GM21360 (cell line): ENCODE measurements around the gene L3MBTL4.
A peak's percentile ranks its signal among the peaks of the same experiment; 100 is the strongest.

Experiments
- ATAC-seq: cut with Tn5 transposase; IDR thresholded peaks from one replicate; pipeline ENCODE4 v1.9.1; 2021; ENCODE audit warnings: mild to moderate bottlenecking, moderate library complexity; ENCODE audit not compliant: unreplicated experiment

L3MBTL4 gene

DNA sequence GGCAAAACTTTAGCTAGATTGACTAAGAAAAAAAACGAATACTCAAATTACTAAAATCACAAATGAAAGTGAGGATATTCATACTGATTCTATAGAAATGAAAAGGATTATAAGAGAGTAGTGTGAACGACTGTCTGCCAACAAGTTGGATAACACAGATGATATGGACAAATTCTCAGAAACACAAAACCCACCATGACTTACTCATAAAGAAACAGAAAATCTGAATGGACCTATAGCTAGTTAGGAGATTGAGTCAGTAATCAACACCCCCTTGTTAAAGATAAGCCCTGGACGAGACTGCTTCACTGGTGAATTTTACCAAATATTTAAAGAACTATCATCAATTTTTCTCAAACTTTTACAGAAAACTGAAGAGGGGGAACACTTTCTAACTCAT is 410.6 kb downstream of the L3MBTL4 start:
- peak; percentile 64 for ATAC-seq

DNA sequence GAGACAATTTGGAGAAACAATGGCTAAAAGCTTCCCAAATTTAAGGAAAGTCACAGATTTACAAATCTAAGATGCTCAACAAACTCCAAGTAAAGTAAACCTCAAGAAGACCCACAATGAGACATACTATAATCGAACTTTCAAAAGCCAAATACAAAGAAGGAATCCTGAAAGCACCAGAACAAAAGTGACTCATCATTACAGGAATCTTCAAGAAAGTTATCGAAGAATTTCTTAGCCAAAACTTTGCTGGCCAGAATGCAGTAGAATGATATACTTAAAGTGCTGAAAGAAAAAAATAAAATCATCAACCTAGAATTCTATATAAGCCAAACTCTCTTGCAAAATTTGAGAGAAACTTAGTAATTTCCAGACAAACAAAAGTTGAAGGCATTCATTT is 412.8 kb downstream of the L3MBTL4 start:
- no peak for ATAC-seq

DNA sequence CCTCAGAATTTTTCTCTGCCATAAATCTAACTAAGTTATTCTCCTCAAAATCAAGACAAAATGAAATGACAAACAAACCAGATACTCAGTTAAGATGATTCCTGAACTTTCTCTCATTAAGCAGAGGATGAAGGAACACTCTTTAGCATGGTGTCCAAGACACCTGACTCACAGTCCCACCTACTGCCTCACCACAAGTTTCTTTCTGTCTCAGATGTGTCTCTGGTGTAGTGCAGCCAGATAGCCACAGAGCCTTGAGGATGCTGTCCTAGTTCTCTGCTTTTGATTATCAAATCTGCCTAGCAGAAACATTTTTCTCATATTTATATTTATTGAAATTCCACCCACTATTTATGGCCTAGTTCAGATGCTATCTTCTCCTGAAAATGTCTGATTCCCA is 415.8 kb downstream of the L3MBTL4 start:
- peak; percentile 98 for ATAC-seq

DNA sequence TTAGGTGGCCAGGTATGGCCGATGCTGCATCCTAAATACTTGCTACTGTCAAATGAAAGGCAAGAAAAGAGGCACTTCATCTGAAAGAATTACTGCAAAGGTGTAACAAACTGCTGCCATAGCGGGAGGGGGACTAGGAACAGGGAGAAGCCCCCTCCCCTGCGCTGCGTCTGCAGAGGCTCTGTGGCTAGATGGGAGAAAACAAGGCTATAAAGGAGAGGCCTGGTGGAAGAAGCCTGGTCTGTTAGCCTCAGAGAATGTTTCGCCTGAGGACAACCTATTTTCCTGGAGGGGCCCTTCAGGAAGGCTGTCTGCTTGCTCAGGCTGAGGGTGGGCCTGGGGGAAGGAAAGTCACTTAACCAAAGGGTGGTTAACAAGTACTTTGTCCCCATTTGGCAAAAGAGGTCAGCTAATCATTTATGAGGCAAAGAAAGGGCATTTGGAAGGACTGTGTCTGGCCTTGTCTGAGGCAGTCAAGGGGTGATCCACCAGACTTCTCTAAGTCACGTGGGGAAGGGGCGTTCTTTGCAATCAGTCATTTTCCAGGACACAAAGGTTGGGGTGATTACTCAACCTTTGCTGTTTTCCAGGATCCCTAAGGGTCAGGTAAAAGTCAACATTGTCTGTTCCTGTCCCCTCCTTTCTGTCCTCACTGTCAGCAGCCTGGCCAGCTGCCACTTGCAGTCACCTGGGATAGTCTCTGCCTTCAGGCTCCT is 416.4 kb downstream of the L3MBTL4 start:
- peak; percentile 28 for ATAC-seq

DNA sequence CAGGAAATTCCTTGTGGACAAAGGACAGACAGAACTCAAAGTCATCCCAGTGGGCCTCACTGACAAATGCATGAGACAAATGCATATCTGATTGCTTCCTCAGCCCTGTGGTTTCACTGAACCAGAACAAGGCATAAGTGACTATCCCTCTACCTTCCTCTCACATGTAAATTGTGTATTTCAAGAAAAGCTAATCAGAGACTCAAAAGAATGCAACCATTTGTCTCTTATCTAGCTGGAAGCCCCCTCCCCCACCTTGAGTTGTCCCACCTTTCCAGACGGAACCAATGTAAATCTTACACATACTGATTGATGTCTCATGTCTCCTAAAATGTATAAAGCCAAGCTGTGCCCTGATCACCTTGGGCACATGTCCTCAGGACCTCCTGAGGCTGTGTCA is 417.4 kb downstream of the L3MBTL4 start:
- no peak for ATAC-seq

DNA sequence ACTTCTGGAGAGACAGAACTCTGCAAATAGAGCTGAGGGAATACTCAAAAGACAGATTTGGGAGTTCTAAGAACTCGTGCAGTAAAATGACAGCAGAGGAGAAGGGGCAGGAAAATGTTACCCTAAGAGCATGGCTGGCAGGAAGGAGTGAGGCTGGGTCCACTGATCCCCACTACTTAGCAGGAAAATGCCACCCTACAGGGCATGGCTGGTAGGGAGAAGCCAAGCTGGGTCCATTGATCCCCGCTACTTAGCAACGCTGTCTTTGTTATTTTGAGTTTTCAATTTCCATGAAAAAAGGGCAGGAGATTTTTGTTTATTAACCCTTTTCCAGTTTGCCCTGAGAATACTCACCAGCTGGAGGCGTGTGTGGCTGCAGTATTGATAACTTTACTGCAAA is 419.1 kb downstream of the L3MBTL4 start:
- ATAC-seq = no peak

DNA sequence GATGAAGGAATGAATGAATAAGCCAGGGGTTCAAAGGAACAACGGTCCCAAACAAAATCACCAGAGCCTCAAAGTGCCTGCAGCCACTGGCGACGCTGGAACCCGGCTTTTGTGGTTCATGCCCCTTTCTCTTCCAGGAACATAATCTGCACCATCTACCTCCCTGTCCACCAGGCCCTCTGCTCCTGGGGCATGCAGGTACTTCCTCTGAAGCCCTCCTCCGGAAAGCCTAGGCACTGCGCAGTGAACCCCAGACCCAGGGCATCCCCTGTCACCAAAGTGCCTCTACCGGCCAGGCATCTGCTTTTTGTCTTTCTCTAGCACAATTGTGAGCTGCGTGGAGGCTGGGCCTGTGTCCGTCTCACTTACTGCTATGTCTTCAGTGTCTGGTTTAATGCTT is 420.8 kb downstream of the L3MBTL4 start:
- no peak for ATAC-seq

DNA sequence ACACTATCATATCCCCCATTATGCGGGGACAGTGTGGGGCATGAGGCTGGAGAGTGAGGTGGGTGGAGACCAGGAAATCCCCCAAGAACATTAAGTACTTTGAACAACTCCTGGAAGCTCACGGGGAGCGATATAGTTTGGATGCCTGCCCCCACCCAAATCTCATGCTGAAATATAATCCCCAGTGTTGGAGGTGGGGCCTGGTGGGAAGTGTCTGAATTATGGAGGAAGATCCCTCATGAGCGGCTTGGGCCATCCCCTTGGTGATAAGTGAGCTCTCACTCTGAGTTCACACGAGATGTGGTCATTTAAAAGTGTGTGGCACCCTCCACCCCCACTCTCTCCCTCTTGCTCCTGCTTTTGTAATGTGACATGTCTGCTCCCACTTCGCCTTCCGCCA is 422.3 kb downstream of the L3MBTL4 start:
- no peak for ATAC-seq

DNA sequence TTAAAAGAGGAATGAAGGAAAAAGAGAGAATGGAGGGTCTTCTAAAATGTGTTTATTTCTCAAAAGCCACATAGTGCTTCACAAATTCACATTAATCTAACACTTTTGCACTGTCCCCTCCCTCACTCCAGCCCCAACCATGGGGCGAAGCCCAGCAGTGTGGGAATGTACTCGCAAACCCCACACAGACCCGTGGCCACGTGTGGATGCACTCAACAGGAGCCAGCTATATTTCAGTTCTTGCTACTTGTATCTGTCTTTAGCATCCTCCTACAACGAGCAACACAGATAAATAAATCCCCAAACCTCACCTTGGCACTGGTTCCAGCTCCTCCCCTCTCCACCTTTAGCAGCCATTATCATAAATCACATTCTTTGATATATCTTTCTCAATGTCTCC is 427.5 kb downstream of the L3MBTL4 start:
- no peak for ATAC-seq

DNA sequence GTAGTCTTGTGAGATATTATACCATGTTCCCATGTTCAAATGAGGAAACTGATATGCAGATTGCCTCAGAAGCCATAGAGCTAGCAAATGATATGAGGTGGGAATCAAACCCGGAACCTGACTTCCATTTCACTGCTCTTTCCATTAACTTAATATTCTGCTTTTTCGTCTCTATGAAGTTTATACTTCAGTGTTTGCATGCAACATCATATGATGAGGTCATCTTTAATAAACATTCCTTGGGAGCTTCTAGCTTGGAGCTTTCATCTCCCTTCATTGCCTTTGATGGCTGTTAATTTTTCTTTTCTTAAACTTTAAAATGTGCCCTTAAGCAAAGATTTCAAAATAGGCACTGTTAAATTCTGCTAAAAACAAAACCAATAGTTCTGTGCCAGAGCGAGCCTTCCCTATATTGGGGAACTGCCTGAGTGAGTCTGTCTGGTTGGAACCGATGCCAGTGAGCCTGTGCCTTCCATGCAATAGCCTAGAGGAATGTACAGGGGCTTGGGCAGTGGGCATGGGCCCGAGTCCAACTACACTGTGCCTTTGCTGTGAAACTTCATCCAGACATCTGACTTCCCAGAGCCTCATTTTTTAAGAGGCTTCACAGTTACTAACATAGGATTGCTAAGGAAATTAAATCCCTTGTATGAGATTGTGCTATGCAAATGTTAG is 428.3 kb downstream of the L3MBTL4 start:
- no peak for ATAC-seq

DNA sequence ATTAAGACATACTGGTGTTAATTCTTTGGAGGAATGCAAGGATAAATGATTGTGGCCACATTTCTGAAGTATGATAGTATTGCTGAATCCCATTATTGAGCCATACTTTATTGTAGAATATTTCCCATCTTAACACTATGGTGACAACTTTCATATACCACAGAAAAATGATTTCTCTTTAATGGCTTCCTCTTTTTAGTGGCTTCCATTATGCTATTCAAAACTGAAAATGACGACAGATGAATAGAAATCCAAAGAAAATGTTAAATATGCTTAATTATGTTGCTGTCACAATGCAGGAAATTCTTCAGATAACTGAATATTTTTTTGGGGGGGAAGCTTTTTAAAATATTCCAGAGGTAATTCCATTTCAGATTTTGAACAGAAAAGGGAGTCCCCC is 430.5 kb downstream of the L3MBTL4 start:
- ATAC-seq = no peak

DNA sequence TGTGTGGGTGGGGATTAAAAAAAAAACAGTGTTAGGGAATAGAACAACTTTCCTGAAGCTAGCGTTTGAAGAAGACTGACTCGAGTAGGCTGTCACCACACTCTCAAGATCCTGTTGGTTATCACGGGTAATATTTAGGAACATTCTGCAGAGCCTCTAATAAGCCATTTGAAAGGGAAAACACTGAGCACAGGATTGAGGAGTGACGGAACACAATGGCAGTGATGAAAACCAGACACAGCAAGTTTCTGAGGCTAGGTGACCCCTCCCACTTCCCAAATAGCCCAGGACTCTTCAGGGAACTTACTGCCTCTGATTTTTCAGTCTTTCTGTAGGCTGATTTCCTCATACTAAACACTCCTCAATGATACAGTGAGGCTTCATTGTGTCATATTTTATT is 431.2 kb downstream of the L3MBTL4 start:
- no peak for ATAC-seq

DNA sequence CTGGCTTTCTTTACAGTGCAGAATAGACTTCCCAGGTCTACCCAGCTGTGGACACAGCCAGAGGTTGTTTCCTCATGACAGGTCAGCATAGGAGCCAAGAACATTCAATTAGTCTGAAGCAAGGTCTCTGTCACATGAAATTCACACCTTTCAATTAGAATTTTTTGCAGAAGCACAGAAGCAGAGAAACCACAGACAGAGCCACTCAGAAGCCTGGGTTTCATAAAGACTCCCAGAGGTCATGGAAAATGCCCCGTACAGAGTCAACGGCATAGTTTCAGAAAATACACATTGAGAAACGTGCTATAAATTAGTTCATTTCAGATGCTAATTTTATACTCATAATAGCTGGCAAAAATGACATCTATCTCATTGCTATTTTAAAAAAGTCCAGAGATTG is 432.4 kb downstream of the L3MBTL4 start:
- ATAC-seq = peak; percentile 43

DNA sequence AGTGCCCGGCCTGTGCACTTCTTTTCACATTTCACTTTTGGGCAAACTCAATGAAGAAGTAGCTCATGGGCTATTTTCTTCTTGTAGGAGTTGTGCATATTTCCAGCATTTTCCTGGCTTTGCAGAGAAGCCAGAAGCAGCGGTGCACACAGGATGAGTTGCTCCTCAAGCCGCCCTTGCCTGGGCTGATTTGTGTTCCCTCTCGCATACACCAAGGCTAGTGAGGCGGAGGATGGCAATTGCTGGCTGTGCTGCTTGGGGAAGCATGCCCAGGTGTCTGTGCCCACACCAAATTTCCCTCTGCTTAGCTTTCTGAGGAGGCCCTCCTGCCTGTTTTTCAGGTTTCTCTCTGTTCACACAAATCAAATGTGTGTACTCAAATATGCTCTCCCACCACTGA is 434.0 kb downstream of the L3MBTL4 start:
- no peak for ATAC-seq

DNA sequence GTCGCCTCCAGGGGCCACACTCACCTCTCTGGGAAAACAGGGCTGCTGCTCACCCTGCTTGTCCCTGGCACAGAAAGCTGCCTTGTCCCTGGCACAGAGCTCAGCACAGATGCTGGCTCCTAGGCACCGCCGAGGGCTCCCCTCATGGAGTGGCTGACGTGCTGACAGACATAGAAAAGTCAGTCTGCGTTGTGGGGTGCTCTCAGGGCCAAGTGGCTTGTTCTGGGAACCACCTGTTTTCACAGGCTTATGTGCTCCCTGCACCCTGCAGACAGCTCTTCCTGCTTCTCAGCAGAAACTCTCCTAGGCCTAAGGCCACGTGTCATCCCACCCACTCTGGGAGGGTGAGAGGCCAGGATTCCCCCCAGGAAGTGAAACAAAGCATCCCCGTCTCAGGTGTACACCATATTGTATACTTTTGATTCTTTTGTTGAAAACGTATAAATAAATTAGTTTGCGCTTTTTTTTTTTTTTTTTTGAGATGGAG is 434.7 kb downstream of the L3MBTL4 start:
- peak; percentile 65 for ATAC-seq

DNA sequence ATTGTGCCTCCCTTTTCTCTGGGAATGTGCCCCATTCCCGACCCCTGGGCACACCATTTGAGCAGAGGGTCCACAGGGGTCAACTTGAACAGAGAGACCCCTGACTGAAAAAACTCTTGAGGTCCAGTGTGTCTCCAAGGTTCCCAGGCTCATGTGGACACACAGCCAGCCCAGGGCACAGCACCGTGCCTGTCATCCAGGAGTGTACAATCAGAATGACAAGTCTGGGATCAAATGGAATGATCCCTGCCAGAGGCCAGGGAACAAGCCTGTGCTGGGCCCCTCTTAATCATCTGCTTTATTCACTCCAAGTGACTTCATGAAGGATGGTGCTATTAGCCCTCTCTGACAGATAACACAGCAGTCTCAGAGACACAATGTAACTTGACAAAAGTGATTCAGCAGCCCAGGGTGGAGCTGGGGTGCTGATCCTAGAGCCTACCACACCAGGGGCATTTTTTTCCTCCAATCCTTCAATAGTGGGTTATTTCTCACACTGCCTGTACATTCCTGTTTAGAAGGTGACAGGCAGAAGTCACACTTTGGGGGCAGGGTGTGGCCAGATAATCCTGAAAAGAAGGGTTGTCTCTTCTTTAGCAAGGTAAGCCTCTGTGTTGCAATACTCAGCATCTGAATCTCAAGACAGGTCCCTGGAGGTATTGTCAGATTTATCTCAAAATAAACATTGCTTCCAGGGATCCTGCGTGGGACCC is 435.4 kb downstream of the L3MBTL4 start:
- ATAC-seq = no peak

DNA sequence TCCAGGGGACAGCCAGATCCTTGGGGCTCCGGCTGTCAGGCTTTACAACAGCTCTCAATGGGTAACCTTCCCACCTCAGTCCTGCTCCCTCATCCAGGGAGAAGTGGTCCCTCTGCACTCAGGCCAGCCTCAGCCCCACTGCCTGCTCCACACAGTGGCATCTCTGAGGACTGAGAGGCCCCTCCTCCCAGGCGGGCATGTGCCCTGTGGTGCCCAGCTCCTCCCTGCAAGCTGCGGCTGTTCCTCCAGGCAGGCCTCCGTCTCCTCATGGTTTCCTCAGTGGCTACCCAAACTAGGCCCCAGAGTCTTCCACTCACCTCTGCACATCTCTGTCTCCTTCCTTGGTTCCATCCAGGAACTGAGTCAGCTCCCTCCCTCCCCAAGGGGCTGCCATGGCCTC is 437.7 kb downstream of the L3MBTL4 start:
- ATAC-seq = no peak

DNA sequence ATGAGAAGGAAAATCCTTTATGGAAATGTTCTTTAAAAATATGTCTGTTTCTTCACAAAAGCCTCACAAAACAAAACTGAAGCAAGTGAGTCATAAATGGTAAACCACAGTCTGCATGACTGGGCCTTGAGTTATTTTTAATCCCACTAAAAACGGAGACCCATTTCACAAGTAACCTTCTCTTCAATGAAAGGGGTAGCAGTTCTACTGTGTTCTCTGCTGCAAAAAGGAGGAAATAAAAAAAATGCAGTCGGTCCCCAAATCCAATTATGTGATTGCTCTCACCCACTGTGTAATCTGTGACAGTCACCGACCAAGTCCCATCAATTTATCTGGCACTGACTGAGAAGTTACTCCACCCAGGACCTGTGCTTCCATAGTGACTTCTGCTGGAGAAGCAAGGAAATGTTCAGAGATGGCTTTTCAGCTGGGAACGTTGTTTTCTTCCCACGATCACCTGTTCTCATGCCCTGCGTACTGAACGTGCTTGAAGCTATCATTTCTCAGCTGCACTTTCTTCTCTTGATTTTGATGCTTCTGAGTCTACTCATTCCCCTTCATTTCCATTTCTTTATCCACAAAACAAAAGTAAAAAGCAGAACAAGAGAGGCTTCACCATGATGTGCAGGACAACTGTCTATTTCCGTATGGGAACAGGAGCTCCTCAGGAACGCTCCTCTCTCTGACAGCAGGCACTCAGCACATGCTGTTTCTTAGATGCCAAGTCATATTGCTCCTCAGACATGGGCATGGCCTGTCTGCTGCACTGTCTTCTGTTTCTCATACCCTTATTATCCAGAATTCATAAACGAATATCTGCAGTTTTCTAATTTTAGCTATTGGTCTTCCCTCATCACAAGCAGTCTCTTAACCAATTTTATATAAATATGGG is 439.4 kb downstream of the L3MBTL4 start:
- ATAC-seq = peak; percentile 63

DNA sequence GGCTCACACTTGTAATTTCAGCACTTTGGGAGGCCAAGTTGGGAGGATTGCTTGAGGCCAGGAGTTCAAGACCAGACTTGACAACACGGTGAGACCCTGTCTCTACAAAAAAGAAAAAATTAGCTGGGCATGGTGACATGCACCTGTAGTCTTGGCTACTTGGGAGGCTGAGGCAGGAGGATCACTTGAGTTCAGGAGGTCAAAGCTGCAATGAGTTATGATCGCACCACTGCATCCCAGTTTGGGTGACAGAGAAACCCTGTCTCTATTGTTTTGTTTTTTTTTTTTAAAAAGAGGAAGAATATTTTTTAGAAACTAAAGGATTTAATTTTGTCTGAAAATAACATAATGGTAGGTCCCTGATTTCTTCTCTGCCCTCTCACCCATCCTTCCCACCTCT is 440.0 kb downstream of the L3MBTL4 start:
- ATAC-seq = no peak

DNA sequence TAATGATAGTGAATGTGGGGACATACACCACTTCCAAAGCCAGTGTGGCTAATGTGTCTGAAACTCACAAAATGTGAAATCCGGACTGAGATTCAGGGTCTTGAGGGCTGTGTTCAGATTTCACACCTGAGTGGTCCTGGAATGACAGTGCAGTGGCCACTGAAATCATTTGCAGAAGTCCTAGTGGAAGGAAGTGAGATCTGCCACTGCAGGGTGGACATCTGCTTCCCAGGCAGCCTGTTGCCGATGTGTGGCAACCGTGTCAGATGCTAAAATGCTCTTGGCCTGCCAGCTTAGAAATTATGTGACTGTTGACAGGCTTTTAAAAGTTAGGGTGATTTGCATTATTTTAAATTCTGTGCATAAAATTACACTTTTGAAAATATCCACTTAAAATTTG is 441.6 kb downstream of the L3MBTL4 start:
- ATAC-seq = no peak

DNA sequence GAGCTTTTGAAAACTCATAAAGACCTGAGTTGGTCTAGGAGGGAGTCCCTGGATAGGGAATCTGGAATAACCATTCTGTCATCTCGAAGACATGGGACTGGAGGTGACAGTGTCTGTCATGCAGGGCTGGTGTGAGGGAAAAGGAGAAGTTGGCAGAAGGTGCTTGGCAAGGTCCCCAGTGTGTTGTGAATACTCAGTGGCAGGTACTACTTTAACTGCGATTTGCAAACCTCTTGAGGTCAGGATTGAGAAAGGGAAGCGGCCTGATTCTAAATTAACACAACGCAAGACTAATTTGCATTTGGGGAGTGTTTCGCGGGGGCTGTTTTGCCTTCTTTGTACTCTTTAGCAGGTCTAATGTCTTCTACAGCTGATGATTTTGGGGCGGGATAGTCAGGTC is 442.4 kb downstream of the L3MBTL4 start:
- peak; percentile 33 for ATAC-seq
